Measurements from ENCODE around the gene ARHGAP32.

- no peak for TF ChIP-seq CTCF (IDR thresholded peaks at IDR 0.05 in 8 of 11, conservative IDR thresholded peaks at IDR 0.05 in 3 of 11)
- TF ChIP-seq POLR2A (IDR thresholded peaks at IDR 0.05): no peak
- TF ChIP-seq POLR2AphosphoS5 (IDR thresholded peaks at IDR 0.05): no peak
These were observed 266.9 kb downstream of the ARHGAP32 start for GRCh38 chr11:128925250-128925600.

Data from spleen (tissue), 7 donors.